NT2/D1 (cell line): ENCODE results near the gene ADAMTSL2.

Experiments
- DNase-seq: peaks from one replicate; pipeline ENCODE4 v3.0.0-alpha.2; 2011; ENCODE audit warnings: low read depth, low spot score
- H3K27me3 ChIP-seq: 2 replicates; pipeline ENCODE4 v1.6.0; 2011; ENCODE audit warnings: mild to moderate bottlenecking; ENCODE audit not compliant: insufficient read length, insufficient read depth
- H3K36me3 ChIP-seq: 2 replicates; pipeline ENCODE4 v1.6.1; 2011; ENCODE audit warnings: mild to moderate bottlenecking, low read length, mixed read lengths; ENCODE audit not compliant: insufficient read depth, insufficient read length
- H3K4me1 ChIP-seq: 2 replicates; pipeline ENCODE4 v1.5.1; 2011; ENCODE audit not compliant: insufficient read depth, insufficient read length
- H3K4me3 ChIP-seq: 2 replicates; pipeline ENCODE4 v1.5.1; 2011; ENCODE audit warnings: low read depth; ENCODE audit not compliant: insufficient read length
- H3K9ac ChIP-seq: 2 replicates; pipeline ENCODE4 v1.6.0; 2011; ENCODE audit warnings: low read depth; ENCODE audit not compliant: insufficient read length
- H3K9me3 ChIP-seq: 2 replicates; pipeline ENCODE4 v1.5.1; 2011; ENCODE audit warnings: mild to moderate bottlenecking, low read length; ENCODE audit not compliant: insufficient read depth
- SUZ12 ChIP-seq: IDR thresholded peaks from 2 replicates; pipeline ENCODE4 v1.6.1; 2011; ENCODE audit not compliant: insufficient read length, insufficient read depth; ENCODE audit errors: extremely low read depth
- YY1 ChIP-seq: IDR thresholded peaks from 2 replicates; pipeline ENCODE4 v1.6.1; 2011; ENCODE audit not compliant: insufficient read length, insufficient read depth
- ZNF274 ChIP-seq: IDR thresholded peaks from 2 replicates; pipeline ENCODE4 v1.6.1; 2011; ENCODE audit warnings: mild to moderate bottlenecking, low read depth, low read length

Gene ADAMTSL2

DNA sequence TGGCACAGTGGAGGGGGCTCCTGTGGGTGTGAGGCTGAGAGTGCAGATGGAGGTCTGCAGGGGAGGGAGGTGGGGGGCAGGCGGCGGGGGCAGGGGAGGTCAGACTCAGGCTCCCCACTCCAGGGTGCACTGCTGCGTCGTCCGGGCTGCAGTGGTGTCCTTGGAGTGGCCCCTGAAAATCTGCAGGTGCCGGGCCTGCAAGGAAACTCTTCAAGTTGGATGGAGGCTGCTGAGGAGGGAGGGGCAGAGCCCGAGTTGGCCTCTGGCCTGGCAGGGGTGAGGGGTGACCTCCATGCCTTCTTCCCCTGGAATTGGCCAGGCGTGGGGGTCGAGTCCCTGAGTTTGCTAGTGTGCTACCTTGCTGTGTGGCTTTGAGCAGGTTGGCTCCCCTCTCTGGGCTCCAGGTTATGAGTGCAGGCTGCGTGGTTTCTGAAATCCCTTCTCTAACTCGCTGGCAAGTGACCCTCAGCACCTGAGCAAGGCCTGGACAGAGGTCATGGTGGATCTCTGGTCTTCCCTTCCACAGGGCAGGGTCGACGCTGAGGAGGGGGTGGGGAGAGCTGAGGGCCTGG is 888 bp downstream of the ADAMTSL2 start:
- Histone ChIP-seq H3K27me3 (peaks cover 39% of the 10 kb centered on the region), H3K9me3 (no peaks in the 10 kb centered on the region), H3K36me3 (no peaks in the 10 kb centered on the region), H3K4me1 (peaks cover 43% of the 10 kb centered on the region), H3K9ac (peak overlapping the region; percentile 77), H3K4me3 (peak overlapping the region; percentile 42)
- TF ChIP-seq YY1 = no peak
- no peak for TF ChIP-seq SUZ12
- no peak for TF ChIP-seq ZNF274
- no peak for DNase-seq

DNA sequence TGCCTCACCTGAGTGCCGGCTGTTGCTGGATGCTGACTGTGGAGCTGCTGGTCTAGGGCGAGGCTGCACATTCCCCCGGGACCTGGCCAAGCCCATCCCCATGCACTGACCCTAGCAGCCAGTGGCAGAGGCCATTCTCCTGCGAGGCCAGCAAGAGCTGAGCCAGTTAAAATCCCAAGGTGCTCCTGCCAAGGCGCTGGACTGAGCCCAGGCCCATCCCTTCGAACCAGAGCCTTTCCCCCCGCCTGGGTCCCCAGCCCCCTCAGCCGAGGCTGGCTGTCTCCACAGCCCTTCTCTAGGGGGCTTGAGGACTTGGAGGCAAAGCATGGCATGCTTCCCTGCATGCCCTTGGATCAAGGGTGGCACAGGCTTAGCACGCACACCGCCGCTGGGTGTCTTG is 1.6 kb downstream of the ADAMTSL2 start:
- TF ChIP-seq ZNF274 (no peak), YY1 (no peak), SUZ12 (no peak)
- Histone ChIP-seq H3K9me3 (no peaks in the 10 kb centered on the region), H3K27me3 (peaks cover 34% of the 10 kb centered on the region), H3K36me3 (peaks cover 5% of the 10 kb centered on the region), H3K4me1 (peaks cover 49% of the 10 kb centered on the region), H3K4me3 (no peak overlapping the region), H3K9ac (no peak overlapping the region)
- no peak for DNase-seq

DNA sequence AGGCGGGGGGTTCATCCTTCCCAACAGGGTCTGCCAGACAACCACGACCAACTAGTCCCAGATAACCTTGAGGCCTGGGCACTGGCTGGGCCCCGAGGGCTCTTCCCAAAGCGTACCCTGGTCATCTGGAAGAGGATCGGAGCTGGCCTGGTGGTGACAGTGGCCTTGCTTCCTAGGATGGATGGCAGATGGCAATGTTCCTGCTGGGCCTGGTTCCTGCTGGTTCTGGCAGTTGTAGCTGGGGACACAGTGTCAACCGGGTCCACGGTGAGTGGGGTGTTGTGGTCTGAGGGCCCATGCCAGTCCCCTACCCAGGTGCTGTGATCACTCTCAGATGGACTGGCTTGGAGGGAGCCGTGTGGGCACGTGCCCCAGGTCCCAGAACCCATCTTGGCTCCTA is 2.0 kb downstream of the ADAMTSL2 start:
- H3K4me3 ChIP-seq = no peak overlapping the region
- no peak for DNase-seq
- H3K27me3 ChIP-seq = peaks cover 34% of the 10 kb centered on the region
- TF ChIP-seq YY1 (no peak), SUZ12 (no peak), ZNF274 (no peak)
- peaks cover 5% of the 10 kb centered on the region for H3K36me3 ChIP-seq
- peaks cover 49% of the 10 kb centered on the region for H3K4me1 ChIP-seq
- no peak overlapping the region for H3K9ac ChIP-seq
- no peaks in the 10 kb centered on the region for H3K9me3 ChIP-seq

DNA sequence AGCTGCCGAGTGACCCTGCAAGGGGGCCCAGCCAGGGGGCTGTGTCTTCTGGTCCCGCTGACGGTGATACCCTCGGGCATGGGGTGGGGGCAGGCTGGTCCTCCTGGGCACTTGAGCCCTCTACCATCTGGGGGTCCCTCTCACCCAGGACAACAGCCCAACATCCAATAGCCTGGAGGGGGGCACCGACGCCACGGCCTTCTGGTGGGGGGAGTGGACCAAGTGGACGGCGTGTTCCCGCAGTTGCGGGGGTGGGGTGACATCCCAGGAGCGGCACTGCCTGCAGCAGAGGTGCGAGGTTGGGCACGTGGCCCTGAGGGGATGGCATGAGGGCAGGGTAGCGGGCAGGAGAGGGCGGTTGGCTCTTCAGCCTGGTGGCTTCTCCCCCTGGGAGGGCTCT is 2.8 kb downstream of the ADAMTSL2 start:
- no peak for TF ChIP-seq SUZ12
- TF ChIP-seq YY1 = no peak
- no peak for TF ChIP-seq ZNF274
- H3K9me3 ChIP-seq = no peaks in the 10 kb centered on the region
- H3K4me3 ChIP-seq = no peak overlapping the region
- H3K27me3 ChIP-seq = peaks cover 34% of the 10 kb centered on the region
- peaks cover 45% of the 10 kb centered on the region for H3K4me1 ChIP-seq
- no peak for DNase-seq
- no peak overlapping the region for H3K9ac ChIP-seq
- H3K36me3 ChIP-seq = peaks cover 5% of the 10 kb centered on the region

DNA sequence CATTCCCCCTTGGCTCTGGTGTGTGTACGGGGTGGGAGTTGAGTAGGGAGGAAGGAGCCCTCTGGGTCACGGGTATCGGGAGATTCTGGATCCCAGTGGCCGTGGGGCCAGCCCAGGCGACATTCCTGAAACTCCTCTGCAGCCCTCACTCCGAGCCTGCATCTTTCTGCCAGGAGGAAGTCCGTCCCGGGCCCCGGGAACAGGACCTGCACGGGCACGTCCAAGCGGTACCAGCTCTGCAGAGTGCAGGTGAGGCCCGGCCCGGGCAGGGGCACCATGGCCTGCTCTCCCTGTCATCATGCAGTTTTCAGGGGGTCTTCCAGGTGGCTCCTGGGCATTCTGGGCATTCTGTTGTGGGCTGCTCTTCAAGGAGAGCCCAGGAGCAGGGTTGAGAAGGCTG is 3.7 kb downstream of the ADAMTSL2 start:
- DNase-seq = no peak
- no peak for TF ChIP-seq SUZ12
- TF ChIP-seq ZNF274 = no peak
- no peak for TF ChIP-seq YY1
- Histone ChIP-seq H3K9me3 (no peaks in the 10 kb centered on the region), H3K9ac (no peak overlapping the region), H3K4me1 (peaks cover 36% of the 10 kb centered on the region), H3K4me3 (no peak overlapping the region), H3K27me3 (peaks cover 31% of the 10 kb centered on the region), H3K36me3 (peaks cover 5% of the 10 kb centered on the region)

DNA sequence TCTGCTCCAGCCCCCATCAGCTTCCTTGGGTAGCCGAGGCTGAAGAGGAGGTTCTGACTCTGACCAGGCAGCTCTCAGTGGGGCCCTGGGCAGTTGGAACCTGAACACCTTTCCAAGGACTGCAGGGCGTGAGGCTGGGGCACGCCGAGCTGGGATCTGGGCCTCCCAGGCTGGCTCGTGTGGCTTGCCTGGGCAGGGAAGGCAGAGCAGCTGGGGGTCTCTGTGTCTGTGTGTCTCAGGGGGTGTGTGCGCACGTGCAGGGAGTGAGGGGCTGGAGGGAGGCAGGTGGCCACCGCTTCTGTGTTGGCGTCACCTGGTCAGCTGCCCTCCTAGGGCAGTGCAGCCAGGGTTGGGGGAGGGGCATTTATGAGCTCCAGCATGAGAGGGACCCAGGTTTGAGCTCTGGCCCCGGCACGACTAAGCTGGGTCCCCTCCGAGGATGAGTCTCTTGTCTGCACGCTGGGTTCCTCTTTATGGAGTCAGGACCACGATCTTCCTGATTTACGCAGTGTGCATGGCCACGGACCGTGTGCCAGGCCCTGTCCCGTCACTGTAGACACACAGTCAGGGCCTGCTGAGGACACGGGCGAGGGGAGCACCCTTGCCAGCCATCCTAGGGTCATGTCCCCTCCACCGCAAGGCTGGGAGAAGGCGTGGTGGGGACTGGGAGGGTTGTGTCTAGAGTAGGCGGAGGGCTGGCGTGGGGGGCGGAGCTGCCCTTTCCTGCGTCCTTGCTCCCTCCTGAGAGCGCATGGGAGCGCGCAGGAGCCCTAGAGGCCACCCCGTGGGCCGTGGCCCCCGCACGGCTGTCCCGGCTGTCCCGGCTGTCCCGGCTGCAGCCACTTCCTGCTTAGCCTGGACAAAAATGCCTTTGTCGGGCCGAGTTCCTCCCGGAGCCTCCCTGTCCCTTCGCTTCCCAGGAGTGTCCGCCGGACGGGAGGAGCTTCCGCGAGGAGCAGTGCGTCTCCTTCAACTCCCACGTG is 4.6 kb downstream of the ADAMTSL2 start:
- Histone ChIP-seq H3K9me3 (no peaks in the 10 kb centered on the region), H3K27me3 (peaks cover 21% of the 10 kb centered on the region), H3K36me3 (peaks cover 5% of the 10 kb centered on the region), H3K4me1 (peaks cover 27% of the 10 kb centered on the region), H3K9ac (peak overlapping the region; percentile 16), H3K4me3 (no peak overlapping the region)
- TF ChIP-seq SUZ12 = no peak
- no peak for TF ChIP-seq YY1
- TF ChIP-seq ZNF274 = no peak
- DNase-seq = no peak

DNA sequence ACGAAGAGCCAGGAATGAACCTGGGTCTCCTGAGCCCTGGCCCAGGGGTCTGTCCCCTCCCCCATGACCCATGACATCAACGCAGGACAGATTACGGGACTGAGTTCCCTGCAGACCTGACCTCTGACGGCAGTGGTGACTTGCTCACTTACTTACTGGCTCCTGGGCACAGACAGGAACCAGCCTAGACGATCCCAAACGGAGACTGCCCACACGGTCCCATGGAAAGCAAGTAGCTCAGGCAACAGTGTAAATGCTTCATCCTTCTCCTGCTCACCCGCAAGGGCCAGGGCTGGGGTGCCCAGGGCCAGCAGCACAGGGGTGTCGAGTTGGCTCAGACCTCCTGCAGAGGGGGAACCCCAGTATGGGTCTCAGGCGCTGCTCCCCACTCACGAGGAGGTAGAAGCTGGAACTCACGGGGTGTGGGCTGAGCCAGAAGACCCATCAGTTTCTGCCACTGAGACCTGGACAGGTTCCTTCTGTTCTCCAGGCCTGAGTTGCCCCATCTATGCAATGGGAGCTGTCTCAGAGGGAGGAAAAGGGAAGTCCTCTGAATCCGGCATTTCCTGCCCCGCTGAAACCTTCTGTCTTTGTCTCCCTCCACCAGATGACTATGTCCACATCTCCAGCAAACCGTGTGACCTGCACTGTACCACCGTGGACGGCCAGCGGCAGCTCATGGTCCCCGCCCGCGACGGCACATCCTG is 5.6 kb downstream of the ADAMTSL2 start:
- Histone ChIP-seq H3K9ac (peak overlapping the region; percentile 16), H3K9me3 (no peaks in the 10 kb centered on the region), H3K27me3 (peaks cover 11% of the 10 kb centered on the region), H3K36me3 (peaks cover 5% of the 10 kb centered on the region), H3K4me1 (peaks cover 27% of the 10 kb centered on the region), H3K4me3 (no peak overlapping the region)
- TF ChIP-seq SUZ12 (no peak), YY1 (no peak), ZNF274 (no peak)
- no peak for DNase-seq
